ENCODE results near the gene SORBS1. TPM values are rescaled to one million over a fixed set of nuclear protein-coding genes. Genes with fewer than 3 reads are reported as not detected.

The SORBS1 gene
- total RNA-seq, 1 experiment from 2014 or later = 4.1 TPM

DNA sequence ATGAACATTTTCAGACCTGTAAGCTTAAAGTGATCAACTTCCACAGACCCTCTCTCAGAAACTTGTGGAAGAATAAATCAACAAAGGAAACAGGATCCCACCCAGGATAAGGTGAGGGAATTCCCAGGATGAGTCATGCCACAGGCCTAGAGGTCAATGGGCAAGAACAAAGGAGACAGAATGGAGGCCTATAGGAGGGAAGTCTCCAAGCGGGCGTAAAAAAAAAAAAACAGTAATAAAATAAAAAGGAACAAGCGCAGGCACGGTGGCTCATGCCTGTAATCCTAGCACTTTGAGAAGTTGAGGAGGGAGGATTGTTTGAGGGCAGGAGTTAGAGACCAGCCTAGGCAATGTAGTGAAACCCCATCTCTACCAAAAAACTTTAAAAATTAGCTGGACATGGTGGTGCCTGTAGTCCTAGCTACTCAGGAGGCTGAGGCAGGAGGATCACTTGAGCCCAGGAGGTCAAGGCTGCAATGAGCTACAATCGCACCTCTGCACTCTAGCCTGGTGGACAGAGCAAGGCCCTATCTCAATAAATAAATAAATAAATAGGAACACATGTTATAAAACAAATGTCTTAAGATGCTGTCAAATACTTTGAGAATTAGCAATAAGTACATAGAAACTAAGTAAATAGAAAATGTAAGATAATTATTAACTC, 8.4 kb downstream of the SORBS1 start:
- CTCF ChIA-PET = no interaction called here
- Histone ChIP-seq H3K9ac (ENCODE audit: low read length) (no peak overlapping the region), H3K36me3 (ENCODE audit: low read depth, low read length) (no peaks in the 10 kb centered on the region), H3K27me3 (ENCODE audit: low read length) (no peaks in the 10 kb centered on the region), H4K20me1 (ENCODE audit: low read length) (no peaks in the 10 kb centered on the region), H3K79me2 (ENCODE audit: low read length) (no peaks in the 10 kb centered on the region), H3K9me2 (replicated peaks; ENCODE audit: low read length) (no peaks in the 10 kb centered on the region), H3K4me1 (ENCODE audit: insufficient read depth, low read length) (peaks cover 6% of the 10 kb centered on the region), H3K9me3 (ENCODE audit: low read length) (no peaks in the 10 kb centered on the region), H2AFZ (ENCODE audit: low read length) (no peak overlapping the region), H3K4me2 (ENCODE audit: low read length) (no peak overlapping the region), H3F3A (ENCODE audit: low read length, unreplicated experiment) (no peaks in the 10 kb centered on the region), H3K27ac (ENCODE audit: low read length) (no peak overlapping the region), H3K4me3 (ENCODE audit: low read length) (no peak overlapping the region)
- intact Hi-C loops (cut with micrococcal nuclease) = no loop called here
- TF ChIP-seq EZH2phosphoT487 (IDR thresholded peaks at IDR 0.05; ENCODE audit: borderline replicate concordance, low read length) (no peak), EZH2 (IDR thresholded peaks at IDR 0.05; ENCODE audit: low read length, unreplicated experiment) (no peak)
- no peak; the same call in 1 of the 2 replicates for ATAC-seq
- BruUV-seq (replicated peaks) = no TSS peak
- POLR2A ChIA-PET (ENCODE audit: unreplicated experiment) = no interaction called here
- peak; percentile 17 for DNase-seq

DNA sequence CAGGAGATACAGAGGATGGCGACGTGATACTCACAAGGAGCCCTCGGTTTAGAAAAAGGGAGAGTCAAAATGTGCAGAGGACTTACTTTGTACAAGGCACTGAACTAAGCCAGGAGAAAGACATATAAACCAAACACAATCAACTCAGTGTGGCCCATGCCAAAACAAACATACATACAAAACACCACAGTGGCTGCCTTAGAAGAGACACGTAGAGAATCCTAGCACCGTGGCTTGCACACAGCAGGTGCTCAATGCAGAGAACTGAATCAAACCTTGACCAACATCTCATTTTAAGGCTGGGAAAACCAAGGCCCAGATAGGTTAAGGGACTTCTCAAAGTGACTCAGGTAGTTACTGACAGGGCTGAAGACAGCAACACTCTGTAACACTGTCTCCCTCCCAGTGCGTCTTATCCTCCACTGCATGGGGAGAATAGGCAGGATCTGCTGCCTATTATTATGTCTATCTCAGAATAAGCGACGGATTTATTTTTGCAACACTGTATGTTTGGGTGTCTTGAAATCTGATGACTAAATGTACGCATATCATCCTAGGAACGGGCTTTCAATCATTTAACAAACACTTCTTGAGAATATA, 11.0 kb downstream of the SORBS1 start:
- DNase-seq (peak; percentile 4), ATAC-seq (peak; percentile 55; the same call in 1 of the 2 replicates)
- Histone ChIP-seq H3K9me3 (ENCODE audit: low read length) (no peaks in the 10 kb centered on the region), H3K27ac (ENCODE audit: low read length) (no peak overlapping the region), H3K9me2 (replicated peaks; ENCODE audit: low read length) (no peaks in the 10 kb centered on the region), H3K36me3 (ENCODE audit: low read depth, low read length) (no peaks in the 10 kb centered on the region), H2AFZ (ENCODE audit: low read length) (no peak overlapping the region), H3K4me1 (ENCODE audit: insufficient read depth, low read length) (peaks cover 6% of the 10 kb centered on the region), H3K4me3 (ENCODE audit: low read length) (no peak overlapping the region), H3K27me3 (ENCODE audit: low read length) (no peaks in the 10 kb centered on the region), H3F3A (ENCODE audit: low read length, unreplicated experiment) (no peaks in the 10 kb centered on the region), H3K9ac (ENCODE audit: low read length) (no peak overlapping the region), H3K4me2 (ENCODE audit: low read length) (no peak overlapping the region), H3K79me2 (ENCODE audit: low read length) (no peaks in the 10 kb centered on the region), H4K20me1 (ENCODE audit: low read length) (no peaks in the 10 kb centered on the region)
- TF ChIP-seq EZH2phosphoT487 (IDR thresholded peaks at IDR 0.05; ENCODE audit: borderline replicate concordance, low read length) (no peak), EZH2 (IDR thresholded peaks at IDR 0.05; ENCODE audit: low read length, unreplicated experiment) (no peak), CTCF (conservative IDR thresholded peaks at IDR 0.05; ENCODE audit: low read depth, low read length) (no peak)
- no TSS peak for BruUV-seq (replicated peaks)
- intact Hi-C loops (cut with micrococcal nuclease) = no loop called here
- ChIA-PET POLR2A (ENCODE audit: unreplicated experiment) (no interaction called here), CTCF (no interaction called here)

GRCh38 chr10:95547791-95548435, 13.3 kb downstream of the SORBS1 start:
- no peak overlapping the region for H3K27ac ChIP-seq (ENCODE audit: low read length)
- H3K4me3 ChIP-seq (ENCODE audit: low read length) = no peak overlapping the region
- BruUV-seq (replicated peaks) = no TSS peak
- no peaks in the 10 kb centered on the region for H3K27me3 ChIP-seq (ENCODE audit: low read length)
- H4K20me1 ChIP-seq (ENCODE audit: low read length) = no peaks in the 10 kb centered on the region
- intact Hi-C loops (cut with micrococcal nuclease) = no loop called here
- H3K36me3 ChIP-seq (ENCODE audit: low read depth, low read length) = no peaks in the 10 kb centered on the region
- no peaks in the 10 kb centered on the region for H3K9me2 ChIP-seq (replicated peaks; ENCODE audit: low read length)
- H3K9me3 ChIP-seq (ENCODE audit: low read length) = no peaks in the 10 kb centered on the region
- no peak for ATAC-seq
- peaks cover 5% of the 10 kb centered on the region for H3K4me1 ChIP-seq (ENCODE audit: insufficient read depth, low read length)
- no peak overlapping the region for H3K4me2 ChIP-seq (ENCODE audit: low read length)
- H3K9ac ChIP-seq (ENCODE audit: low read length) = no peak overlapping the region
- POLR2A ChIA-PET (ENCODE audit: unreplicated experiment) = no interaction called here
- no peaks in the 10 kb centered on the region for H3F3A ChIP-seq (ENCODE audit: low read length, unreplicated experiment)
- no peak for DNase-seq
- CTCF ChIA-PET = no interaction called here
- TF ChIP-seq EZH2phosphoT487 (IDR thresholded peaks at IDR 0.05; ENCODE audit: borderline replicate concordance, low read length) (no peak), EZH2 (IDR thresholded peaks at IDR 0.05; ENCODE audit: low read length, unreplicated experiment) (no peak), CTCF (conservative IDR thresholded peaks at IDR 0.05; ENCODE audit: low read depth, low read length) (no peak)
- H3K79me2 ChIP-seq (ENCODE audit: low read length) = no peaks in the 10 kb centered on the region
- H2AFZ ChIP-seq (ENCODE audit: low read length) = no peak overlapping the region
